Immature natural killer cell (primary cell): ENCODE measurements around the gene VHLL. TPM values are rescaled to one million over a fixed set of nuclear protein-coding genes. Genes with fewer than 3 reads are reported as not detected.

Experiments used
- DNase-seq, 3 donors: peaks; one replicate each; pipeline ENCODE4 v3.0.0; 2022; ENCODE audit warnings: mixed read lengths in 1 of 3
- H3K27ac Mint-ChIP-seq, 6 donors: one replicate each; pipeline ENCODE4 v1.8.0; 2020; ENCODE audit warnings: mixed read lengths in 6 of 6, mild to moderate bottlenecking in 5 of 6, inconsistent platforms in 4 of 6, moderate library complexity in 3 of 6
- H3K27me3 Mint-ChIP-seq, 3 donors: one replicate each; pipeline ENCODE4 v1.8.0; 2020 to 2021; ENCODE audit warnings: low read depth in 3 of 3, mild to moderate bottlenecking in 3 of 3, mixed read lengths in 3 of 3, moderate library complexity in 3 of 3, inconsistent platforms in 1 of 3
- H3K36me3 Mint-ChIP-seq, 3 donors: one replicate each; pipeline ENCODE4 v1.8.0; 2020; ENCODE audit warnings: mixed read lengths in 3 of 3, inconsistent platforms in 2 of 3, mild to moderate bottlenecking in 2 of 3
- H3K4me1 Mint-ChIP-seq, 2 donors: one replicate each; pipeline ENCODE4 v1.8.0; 2020; ENCODE audit warnings: inconsistent platforms in 2 of 2, mild to moderate bottlenecking in 2 of 2, mixed read lengths in 2 of 2, moderate library complexity in 1 of 2
- H3K4me3 Mint-ChIP-seq, 5 donors: one replicate each; pipeline ENCODE4 v1.8.0; 2020; ENCODE audit warnings: mild to moderate bottlenecking in 5 of 5, mixed read lengths in 5 of 5, inconsistent platforms in 3 of 5, moderate library complexity in 3 of 5
- H3K9me3 Mint-ChIP-seq, 6 donors: one replicate each; pipeline ENCODE4 v1.8.0; 2020; ENCODE audit warnings: mild to moderate bottlenecking in 6 of 6, mixed read lengths in 6 of 6, inconsistent platforms in 4 of 6, moderate library complexity in 3 of 6
- polyA plus RNA-seq, 3 donors: library from polyadenylated mRNA; unstranded; fragments of 300-500 nt; fragmentation: Illumina TruSeq; gene quantifications; one replicate each; pipeline ENCODE4 v1.2.3, GENCODE V29; 2021

Gene VHLL
- polyA plus RNA-seq, 3 donors from 2014 or later, result not detected

DNA sequence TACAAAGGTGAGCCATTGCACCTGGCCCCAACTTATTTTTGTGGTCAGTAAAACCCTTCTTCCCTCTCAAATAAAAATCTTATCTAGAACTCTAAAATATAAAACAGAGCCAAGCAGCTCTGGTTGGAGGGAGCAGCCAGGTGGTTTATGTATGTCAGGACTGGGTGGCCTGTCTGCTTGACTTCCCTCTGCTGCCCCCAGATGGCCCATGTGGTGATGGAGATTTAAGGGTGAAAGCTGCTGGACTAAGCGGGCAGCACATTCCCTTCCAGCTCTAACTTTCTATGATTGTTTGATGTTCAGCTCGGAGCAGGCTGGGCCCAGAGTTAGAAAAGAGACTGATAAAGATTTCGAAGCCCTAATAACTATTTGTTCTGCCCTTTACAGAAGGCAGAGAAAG lies 39.3 kb downstream of the VHLL start:
- H3K9me3 Mint-ChIP-seq, result no peaks in the 10 kb centered on the region
- H3K36me3 Mint-ChIP-seq, result peaks cover 25 to 53% (median 28%) of the 10 kb centered on the region in 3 donors
- peaks cover 2 to 13% of the 10 kb centered on the region in 2 donors for H3K4me1 Mint-ChIP-seq
- peaks cover 1 to 3% (median 2%) of the 10 kb centered on the region in 3 donors for H3K27me3 Mint-ChIP-seq
- no peak for DNase-seq
- no peak overlapping the region for H3K4me3 Mint-ChIP-seq
- H3K27ac Mint-ChIP-seq, result no peak overlapping the region

DNA sequence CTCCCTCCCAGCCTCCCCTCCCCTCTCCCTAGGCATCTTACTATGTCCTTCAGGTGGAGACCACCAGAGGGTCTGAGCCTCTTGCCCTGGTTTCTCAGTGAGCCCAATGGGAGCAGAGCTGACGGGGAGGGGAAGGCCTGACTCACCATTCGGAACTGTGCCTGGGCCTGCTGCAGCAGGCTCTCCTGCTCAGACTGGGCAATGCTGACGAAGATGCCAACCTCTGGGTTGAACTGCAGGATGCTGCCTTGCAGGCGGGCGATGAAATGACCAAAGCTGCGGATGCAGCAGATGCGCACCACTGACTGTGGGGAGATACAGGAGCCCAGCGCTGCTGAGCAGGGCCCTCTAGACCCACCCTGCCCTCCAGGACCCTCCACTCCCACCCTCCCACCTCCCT lies 40.2 kb downstream of the VHLL start:
- peaks cover 24 to 50% (median 31%) of the 10 kb centered on the region in 3 donors for H3K36me3 Mint-ChIP-seq
- no peak overlapping the region for H3K4me3 Mint-ChIP-seq
- H3K4me1 Mint-ChIP-seq, result peaks cover 0 to 13% of the 10 kb centered on the region in 2 donors
- no peak for DNase-seq
- H3K27me3 Mint-ChIP-seq, result peaks cover 1 to 3% (median 2%) of the 10 kb centered on the region in 3 donors
- H3K27ac Mint-ChIP-seq, result no peak overlapping the region
- H3K9me3 Mint-ChIP-seq, result no peaks in the 10 kb centered on the region

DNA sequence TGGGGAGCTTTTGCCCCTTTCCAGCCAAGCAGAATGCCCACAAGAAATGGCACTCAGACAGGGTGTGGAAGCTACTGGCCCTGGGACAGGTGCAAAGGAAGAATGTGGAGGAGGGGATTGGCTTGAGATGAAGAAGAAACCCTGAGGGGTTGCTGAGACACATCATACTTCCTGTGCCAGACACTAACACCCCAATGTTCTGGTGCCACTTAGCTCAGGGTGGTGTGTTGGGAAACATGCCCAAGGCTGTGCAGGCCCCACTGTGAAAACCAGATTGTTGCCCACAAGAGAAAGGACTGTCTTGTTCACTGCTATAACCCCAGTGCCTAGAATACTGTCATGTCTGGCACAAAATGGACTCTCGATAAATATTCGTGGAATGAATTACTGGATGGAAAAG lies 41.4 kb downstream of the VHLL start:
- peak overlapping the region in 5 of 6 donors; percentile 12 to 73 (median 53) for H3K27ac Mint-ChIP-seq
- DNase-seq, result no peak
- H3K4me3 Mint-ChIP-seq, result no peak overlapping the region

DNA sequence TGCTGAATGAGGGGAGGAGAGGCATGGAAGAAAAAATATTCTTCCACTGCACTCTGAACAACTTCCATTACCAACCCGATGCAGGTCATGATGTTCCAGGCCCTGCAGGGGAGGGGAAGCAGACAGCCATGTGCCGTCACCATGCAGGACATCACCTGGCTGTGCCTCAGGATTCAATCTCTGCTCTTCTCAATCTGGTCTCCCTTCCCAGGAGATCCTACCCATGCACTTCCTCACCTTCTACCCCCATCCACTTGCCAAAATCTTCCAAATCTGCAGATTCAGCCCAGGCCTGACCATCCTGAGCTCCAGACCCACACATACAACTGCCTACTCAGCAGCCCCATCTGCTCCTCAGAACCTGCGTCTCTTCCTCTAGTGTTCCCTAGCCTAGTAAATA lies 45.5 kb downstream of the VHLL start:
- no peak for DNase-seq
- Mint-ChIP-seq H3K4me1 (peaks cover 0 to 13% of the 10 kb centered on the region in 2 donors), H3K27ac (peak overlapping the region in 2 of 6 donors; percentile 1 to 87), H3K36me3 (peaks cover 17 to 45% (median 18%) of the 10 kb centered on the region in 3 donors), H3K27me3 (peaks cover 0 to 2% (median 2%) of the 10 kb centered on the region in 3 donors), H3K4me3 (no peak overlapping the region), H3K9me3 (no peaks in the 10 kb centered on the region)

More for the DNA sequence above, 41.4 kb downstream of the VHLL start:
- no peaks in the 10 kb centered on the region for H3K9me3 Mint-ChIP-seq
- peaks cover 17 to 52% (median 27%) of the 10 kb centered on the region in 3 donors for H3K36me3 Mint-ChIP-seq
- peaks cover 0 to 13% of the 10 kb centered on the region in 2 donors for H3K4me1 Mint-ChIP-seq
- peaks cover 1 to 3% (median 3%) of the 10 kb centered on the region in 3 donors for H3K27me3 Mint-ChIP-seq

DNA sequence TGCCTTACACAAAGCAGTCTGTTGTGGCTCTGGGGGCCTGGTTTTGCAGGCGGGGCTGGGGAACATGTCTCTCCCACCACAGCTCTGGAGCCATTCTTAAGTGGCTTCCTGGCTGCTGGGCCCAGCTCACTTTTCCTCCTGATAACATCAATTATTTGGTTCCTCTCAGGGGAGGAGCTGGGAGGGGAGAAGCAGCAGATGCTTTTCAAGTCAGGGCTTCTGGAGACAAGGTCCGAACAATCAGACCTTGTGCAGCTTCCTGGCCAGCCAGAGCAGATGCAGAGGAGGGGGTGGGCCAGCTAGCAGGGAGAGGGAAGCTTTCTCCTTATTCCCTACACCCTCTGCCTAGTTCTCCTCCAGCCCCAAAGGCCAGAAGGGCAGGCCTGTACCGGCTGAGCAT lies 47.6 kb downstream of the VHLL start:
- Mint-ChIP-seq H3K36me3 (peaks cover 12 to 31% (median 17%) of the 10 kb centered on the region in 3 donors), H3K27me3 (peaks cover 0 to 2% (median 2%) of the 10 kb centered on the region in 3 donors), H3K4me1 (no peaks in the 10 kb centered on the region), H3K27ac (no peak overlapping the region), H3K4me3 (no peak overlapping the region), H3K9me3 (no peaks in the 10 kb centered on the region)
- no peak for DNase-seq

DNA sequence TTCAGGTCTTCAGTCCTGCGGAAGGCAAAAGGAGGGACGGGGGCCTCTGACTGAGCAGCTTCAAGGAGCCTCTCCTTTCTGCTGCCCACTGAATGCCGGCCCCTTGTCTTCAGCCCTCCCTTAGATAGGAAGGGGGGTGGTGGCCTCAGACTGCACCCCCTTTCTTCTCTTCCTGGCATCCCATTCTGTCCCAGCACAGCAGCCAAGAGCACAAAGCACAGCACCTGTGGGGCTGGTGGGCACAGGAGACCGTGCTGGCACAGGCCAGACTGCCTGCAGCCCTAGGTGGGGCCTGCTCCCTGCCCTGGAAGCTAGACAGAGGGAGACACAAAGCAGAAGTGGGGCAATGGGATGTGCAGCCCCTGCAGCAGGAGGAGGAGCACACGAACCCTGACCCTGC lies 49.5 kb downstream of the VHLL start:
- H3K9me3 Mint-ChIP-seq, result no peaks in the 10 kb centered on the region
- peaks cover 2 to 4% (median 3%) of the 10 kb centered on the region in 3 donors for H3K27me3 Mint-ChIP-seq
- H3K4me1 Mint-ChIP-seq, result peaks cover 13 to 15% of the 10 kb centered on the region in 2 donors
- H3K27ac Mint-ChIP-seq, result peak overlapping the region in 2 of 6 donors; percentile 12 to 20
- peaks cover 11 to 24% (median 12%) of the 10 kb centered on the region in 3 donors for H3K36me3 Mint-ChIP-seq
- no peak overlapping the region for H3K4me3 Mint-ChIP-seq
- DNase-seq, result no peak

Other genes starting within 250 kb of the VHLL start
- gene UBQLN4, start 245.5 kb downstream of the VHLL start, polyA plus RNA-seq, result 10 to 100 TPM in 1 of 3 donors, 1 to 10 TPM in 2; 5.0 to 10.8 (median 7.6) TPM
- 100 to 1,000 TPM; 144 to 204 (median 160) TPM for gene LAMTOR2, start 244.5 kb downstream of the VHLL start, polyA plus RNA-seq
- not detected for gene RAB25, start 238.1 kb downstream of the VHLL start, polyA plus RNA-seq
- not detected for gene MEX3A, start 216.8 kb downstream of the VHLL start, polyA plus RNA-seq
- 10 to 100 TPM in 2 of 3 donors, 1 to 10 TPM in 1; 4.4 to 14.0 (median 10.3) TPM for gene LMNA, start 184.6 kb downstream of the VHLL start, polyA plus RNA-seq
- gene SEMA4A, start 145.7 kb downstream of the VHLL start, polyA plus RNA-seq, result 10 to 100 TPM in 1 of 3 donors, 1 to 10 TPM in 2; 2.5 to 12.4 (median 3.2) TPM
- gene SLC25A44, start 105.2 kb downstream of the VHLL start, polyA plus RNA-seq, result 10 to 100 TPM in 2 of 3 donors, 1 to 10 TPM in 1; 5.5 to 21.5 (median 12.1) TPM
- 100 to 1,000 TPM in 2 of 3 donors, 10 to 100 TPM in 1; 67.3 to 122 (median 100) TPM for gene PMF1, start 86.3 kb downstream of the VHLL start, polyA plus RNA-seq
- gene BGLAP, start 57.1 kb downstream of the VHLL start, polyA plus RNA-seq, result not detected
- gene PAQR6, start 51.3 kb downstream of the VHLL start, polyA plus RNA-seq, result 1 to 10 TPM; 1.3 to 2.5 (median 2.1) TPM
- gene SMG5, start 16.5 kb downstream of the VHLL start, polyA plus RNA-seq, result 10 to 100 TPM in 1 of 3 donors, 1 to 10 TPM in 2; 3.8 to 29.4 (median 8.5) TPM
- 1 to 10 TPM; 2.0 to 6.5 (median 2.7) TPM for gene TMEM79, start 15.0 kb downstream of the VHLL start, polyA plus RNA-seq
- gene GLMP, start 3.6 kb downstream of the VHLL start, polyA plus RNA-seq, result 10 to 100 TPM; 22.6 to 27.2 (median 26.3) TPM
- 100 to 1,000 TPM; 174 to 225 (median 177) TPM for gene CCT3, start 39.0 kb upstream of the VHLL start, polyA plus RNA-seq
- under 1 TPM in 1 of 3 donors, not detected in 2; 0.62 TPM for gene TSACC, start 39.2 kb upstream of the VHLL start, polyA plus RNA-seq
- gene RHBG, start 69.9 kb upstream of the VHLL start, polyA plus RNA-seq, result not detected
- 10 to 100 TPM in 1 of 3 donors, 1 to 10 TPM in 2; 5.0 to 22.8 (median 6.0) TPM for gene MEF2D, start 201.5 kb upstream of the VHLL start, polyA plus RNA-seq